ENCODE measurements around the gene LKAAEAR1.

DNA sequence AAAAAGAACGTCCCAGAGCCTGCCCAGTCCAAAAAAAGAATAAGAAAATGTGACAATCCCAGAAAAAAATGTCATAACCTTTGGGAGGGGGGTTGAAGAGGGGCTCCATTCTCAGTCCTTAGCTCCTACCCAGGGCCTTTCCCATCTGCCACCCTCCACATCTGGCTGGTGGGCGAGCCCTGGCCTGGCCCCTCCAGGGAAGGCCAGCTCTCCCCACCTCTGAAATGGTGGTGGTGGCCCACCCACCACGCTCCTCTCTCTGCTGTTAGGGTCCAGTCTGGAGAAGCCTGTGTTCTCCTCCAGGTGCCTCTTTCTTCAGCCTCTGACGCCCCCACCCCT, 5.3 kb downstream of the LKAAEAR1 start:
- TF ChIP-seq POLR2AphosphoS5 (IDR thresholded peaks at IDR 0.05; ENCODE audit: low read depth, low read length), result no peak
- no peak for TF ChIP-seq FOXP2 (optimal IDR thresholded peaks at IDR 0.05; ENCODE audit: borderline replicate concordance, extremely low read depth, extremely low read length, insufficient read depth)
- TF ChIP-seq, protein P1, sequence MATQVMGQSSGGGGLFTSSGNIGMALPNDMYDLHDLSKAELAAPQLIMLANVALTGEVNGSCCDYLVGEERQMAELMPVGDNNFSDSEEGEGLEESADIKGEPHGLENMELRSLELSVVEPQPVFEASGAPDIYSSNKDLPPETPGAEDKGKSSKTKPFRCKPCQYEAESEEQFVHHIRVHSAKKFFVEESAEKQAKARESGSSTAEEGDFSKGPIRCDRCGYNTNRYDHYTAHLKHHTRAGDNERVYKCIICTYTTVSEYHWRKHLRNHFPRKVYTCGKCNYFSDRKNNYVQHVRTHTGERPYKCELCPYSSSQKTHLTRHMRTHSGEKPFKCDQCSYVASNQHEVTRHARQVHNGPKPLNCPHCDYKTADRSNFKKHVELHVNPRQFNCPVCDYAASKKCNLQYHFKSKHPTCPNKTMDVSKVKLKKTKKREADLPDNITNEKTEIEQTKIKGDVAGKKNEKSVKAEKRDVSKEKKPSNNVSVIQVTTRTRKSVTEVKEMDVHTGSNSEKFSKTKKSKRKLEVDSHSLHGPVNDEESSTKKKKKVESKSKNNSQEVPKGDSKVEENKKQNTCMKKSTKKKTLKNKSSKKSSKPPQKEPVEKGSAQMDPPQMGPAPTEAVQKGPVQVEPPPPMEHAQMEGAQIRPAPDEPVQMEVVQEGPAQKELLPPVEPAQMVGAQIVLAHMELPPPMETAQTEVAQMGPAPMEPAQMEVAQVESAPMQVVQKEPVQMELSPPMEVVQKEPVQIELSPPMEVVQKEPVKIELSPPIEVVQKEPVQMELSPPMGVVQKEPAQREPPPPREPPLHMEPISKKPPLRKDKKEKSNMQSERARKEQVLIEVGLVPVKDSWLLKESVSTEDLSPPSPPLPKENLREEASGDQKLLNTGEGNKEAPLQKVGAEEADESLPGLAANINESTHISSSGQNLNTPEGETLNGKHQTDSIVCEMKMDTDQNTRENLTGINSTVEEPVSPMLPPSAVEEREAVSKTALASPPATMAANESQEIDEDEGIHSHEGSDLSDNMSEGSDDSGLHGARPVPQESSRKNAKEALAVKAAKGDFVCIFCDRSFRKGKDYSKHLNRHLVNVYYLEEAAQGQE (IDR thresholded peaks at IDR 0.05; ENCODE audit: insufficient read depth in 1 of 2, low read depth in 2 of 2, low read length in 2 of 2), result no peak

All from PFSK-1 (cell line).